HG03280 (cell line): ENCODE results near the gene KRTAP10-7.
"Not testable (repeated sequence)": the region's sequence is repeated elsewhere in the genome, so short reads cannot be mapped to it uniquely, and the experiment has no call there.

Source experiments
- ATAC-seq: cut with Tn5 transposase; IDR thresholded peaks from one replicate; pipeline ENCODE4 v1.9.1; 2021; ENCODE audit warnings: mild to moderate bottlenecking, moderate library complexity; ENCODE audit not compliant: unreplicated experiment

KRTAP10-7 gene

GRCh38 chr21:44600118-44600978 lies at the start of gene KRTAP10-7:
KRTAP10-7 (plus strand) TSS chr21:44600597; CDS start chr21:44600622, 25 bp downstream.
- ATAC-seq, result not testable (repeated sequence)

GRCh38 chr21:44550807-44551206 lies 49.6 kb upstream of the KRTAP10-7 start:
- no peak for ATAC-seq

GRCh38 chr21:44551340-44551961 lies 48.9 kb upstream of the KRTAP10-7 start, which contains the start of gene KRTAP10-2:
KRTAP10-2 (minus strand) TSS chr21:44551505; CDS start chr21:44551458, 47 bp downstream.
- no peak for ATAC-seq

GRCh38 chr21:44552136-44552535 lies 48.3 kb upstream of the KRTAP10-7 start:
- no peak for ATAC-seq

- no peak for ATAC-seq
Observed at GRCh38 chr21:44552681-44553080, 47.7 kb upstream of the KRTAP10-7 start.

- ATAC-seq, result no peak
Observed at GRCh38 chr21:44555200-44555875, 45.1 kb upstream of the KRTAP10-7 start.

GRCh38 chr21:44556879-44557278 lies 43.5 kb upstream of the KRTAP10-7 start:
- no peak for ATAC-seq

GRCh38 chr21:44557491-44558328 lies 42.7 kb upstream of the KRTAP10-7 start:
- ATAC-seq, result no peak

- ATAC-seq, result not testable (repeated sequence)
Observed at GRCh38 chr21:44558329-44558675, 42.1 kb upstream of the KRTAP10-7 start.

GRCh38 chr21:44558695-44559094 lies 41.7 kb upstream of the KRTAP10-7 start, which contains the start of gene KRTAP10-3:
KRTAP10-3 (minus strand) TSS chr21:44558795; CDS start chr21:44558715, 80 bp downstream.
- no peak for ATAC-seq

GRCh38 chr21:44564099-44564498 lies 36.3 kb upstream of the KRTAP10-7 start:
- no peak for ATAC-seq

GRCh38 chr21:44564886-44565598 lies 35.4 kb upstream of the KRTAP10-7 start:
- no peak for ATAC-seq

GRCh38 chr21:44566403-44566802 lies 34.0 kb upstream of the KRTAP10-7 start:
- ATAC-seq, result no peak

GRCh38 chr21:44567481-44568171 lies 32.8 kb upstream of the KRTAP10-7 start:
- ATAC-seq, result no peak

- ATAC-seq, result no peak
Observed at GRCh38 chr21:44568261-44568660, 32.1 kb upstream of the KRTAP10-7 start.

- no peak for ATAC-seq
Observed at GRCh38 chr21:44568667-44569556, 31.5 kb upstream of the KRTAP10-7 start.

GRCh38 chr21:44569861-44570517 lies 30.4 kb upstream of the KRTAP10-7 start:
- no peak for ATAC-seq

GRCh38 chr21:44571296-44571695 lies 29.1 kb upstream of the KRTAP10-7 start:
- no peak for ATAC-seq
